IMR-90 (cell line): ENCODE results near the gene NKAPL. TPM values are rescaled to one million over a fixed set of nuclear protein-coding genes. Genes with fewer than 3 reads are reported as not detected.

ENCODE experiments used
- CEBPB ChIP-seq: IDR thresholded peaks from 2 replicates; pipeline ENCODE4 v1.6.1; 2012; ENCODE audit warnings: low read depth, low read length, improper control_type of control experiment
- POLR2A ChIP-seq: IDR thresholded peaks from 2 replicates; pipeline ENCODE4 v1.6.1; 2012; ENCODE audit warnings: mild to moderate bottlenecking, low read depth, low read length
- polyA plus RNA-seq, 3 experiments: library from polyadenylated mRNA; depleted of rRNA; stranded (reverse); fragments of >200 nt; gene quantifications; 2 replicates each; pipeline ENCODE4 v1.2.3, GENCODE V29; 2012; ENCODE audit warnings: low replicate concordance in 1 of 3
- total RNA-seq: library from RNA; depleted of rRNA; stranded (reverse); fragments of >200 nt; gene quantifications from 2 replicates; pipeline ENCODE4 v1.2.3, GENCODE V29; 2012
- TF ChIP-seq, protein P1 (sequence below): conservative IDR thresholded peaks from 2 replicates; pipeline ENCODE4 v1.5.1; 2012; ENCODE audit warnings: mild to moderate bottlenecking, low read depth, low read length, improper control_type of control experiment

NKAPL gene
- total and polyA plus RNA-seq, 2 of the 4 experiments (the other 2 are of a cell fraction): 0.51 to 0.54 TPM

DNA sequence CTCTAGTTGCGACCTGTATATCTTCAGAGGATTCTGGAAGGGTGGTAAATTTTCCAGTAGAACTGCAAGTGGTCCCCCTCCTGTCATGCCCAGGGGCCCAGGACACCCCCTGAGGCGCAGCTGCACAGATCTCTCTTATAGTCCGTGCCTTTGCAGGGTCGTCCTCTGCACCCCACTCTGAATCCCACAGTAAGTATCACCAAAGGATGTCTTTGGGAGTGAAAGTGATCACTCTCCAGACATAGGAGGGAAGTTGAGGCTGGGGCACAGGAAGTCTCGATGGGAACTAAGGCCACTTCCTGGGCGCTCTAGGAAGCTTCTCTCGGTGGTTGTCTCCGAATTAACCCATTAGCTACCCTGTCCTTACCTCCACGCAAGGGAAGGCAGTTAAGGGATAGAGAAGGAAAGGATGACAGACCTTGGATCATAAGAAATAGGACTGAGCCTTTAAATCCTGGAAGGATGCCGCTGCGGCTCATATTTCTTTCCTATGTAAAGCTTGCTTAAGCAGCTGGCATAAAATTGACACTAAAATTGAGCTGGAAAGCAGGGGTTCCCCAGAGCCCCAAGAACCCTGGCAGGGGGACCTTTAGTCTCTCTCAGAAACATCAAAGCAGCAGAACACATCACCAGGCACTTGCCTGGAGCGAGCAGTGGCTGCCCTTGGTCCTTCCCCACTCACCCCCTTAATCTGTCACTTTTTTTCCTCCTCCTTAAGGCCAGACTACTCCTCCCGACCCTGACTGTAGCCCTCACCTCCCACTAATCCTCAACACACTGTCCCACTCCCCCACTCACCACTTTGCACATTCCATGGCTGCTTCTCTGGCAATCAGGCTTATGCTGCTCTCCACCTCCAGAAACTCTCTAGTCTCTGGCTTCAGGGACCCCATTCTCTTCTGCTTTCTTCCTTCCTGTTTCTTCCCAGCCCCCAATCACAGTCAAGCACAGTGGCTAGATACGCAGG is 6.8 kb upstream of the NKAPL start, which contains the start of gene ZKSCAN4 (continued):
- TF ChIP-seq, protein P1, sequence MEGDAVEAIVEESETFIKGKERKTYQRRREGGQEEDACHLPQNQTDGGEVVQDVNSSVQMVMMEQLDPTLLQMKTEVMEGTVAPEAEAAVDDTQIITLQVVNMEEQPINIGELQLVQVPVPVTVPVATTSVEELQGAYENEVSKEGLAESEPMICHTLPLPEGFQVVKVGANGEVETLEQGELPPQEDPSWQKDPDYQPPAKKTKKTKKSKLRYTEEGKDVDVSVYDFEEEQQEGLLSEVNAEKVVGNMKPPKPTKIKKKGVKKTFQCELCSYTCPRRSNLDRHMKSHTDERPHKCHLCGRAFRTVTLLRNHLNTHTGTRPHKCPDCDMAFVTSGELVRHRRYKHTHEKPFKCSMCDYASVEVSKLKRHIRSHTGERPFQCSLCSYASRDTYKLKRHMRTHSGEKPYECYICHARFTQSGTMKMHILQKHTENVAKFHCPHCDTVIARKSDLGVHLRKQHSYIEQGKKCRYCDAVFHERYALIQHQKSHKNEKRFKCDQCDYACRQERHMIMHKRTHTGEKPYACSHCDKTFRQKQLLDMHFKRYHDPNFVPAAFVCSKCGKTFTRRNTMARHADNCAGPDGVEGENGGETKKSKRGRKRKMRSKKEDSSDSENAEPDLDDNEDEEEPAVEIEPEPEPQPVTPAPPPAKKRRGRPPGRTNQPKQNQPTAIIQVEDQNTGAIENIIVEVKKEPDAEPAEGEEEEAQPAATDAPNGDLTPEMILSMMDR: no peak
- TF ChIP-seq POLR2A (no peak), CEBPB (no peak)
